ENCODE measurements around the gene ATOSB. TPM values are rescaled to one million over a fixed set of nuclear protein-coding genes. Genes with fewer than 3 reads are reported as not detected.

Gene ATOSB
- total and polyA plus RNA-seq, 9 donors, result 2.5 to 12.2 (median 7.1) TPM

- intact Hi-C loops (cut with DNase I), result loop anchor here in 2 of 4 donors (5.0 to 10.0 kb wide), 3 partner anchors 41 to 76 kb away; no protein-coding TSS in a partner anchor
- no peak for TF ChIP-seq POLR2A (IDR thresholded peaks at IDR 0.05)
- TF ChIP-seq EP300 (IDR thresholded peaks at IDR 0.05), result no peak
- TF ChIP-seq, protein P1, sequence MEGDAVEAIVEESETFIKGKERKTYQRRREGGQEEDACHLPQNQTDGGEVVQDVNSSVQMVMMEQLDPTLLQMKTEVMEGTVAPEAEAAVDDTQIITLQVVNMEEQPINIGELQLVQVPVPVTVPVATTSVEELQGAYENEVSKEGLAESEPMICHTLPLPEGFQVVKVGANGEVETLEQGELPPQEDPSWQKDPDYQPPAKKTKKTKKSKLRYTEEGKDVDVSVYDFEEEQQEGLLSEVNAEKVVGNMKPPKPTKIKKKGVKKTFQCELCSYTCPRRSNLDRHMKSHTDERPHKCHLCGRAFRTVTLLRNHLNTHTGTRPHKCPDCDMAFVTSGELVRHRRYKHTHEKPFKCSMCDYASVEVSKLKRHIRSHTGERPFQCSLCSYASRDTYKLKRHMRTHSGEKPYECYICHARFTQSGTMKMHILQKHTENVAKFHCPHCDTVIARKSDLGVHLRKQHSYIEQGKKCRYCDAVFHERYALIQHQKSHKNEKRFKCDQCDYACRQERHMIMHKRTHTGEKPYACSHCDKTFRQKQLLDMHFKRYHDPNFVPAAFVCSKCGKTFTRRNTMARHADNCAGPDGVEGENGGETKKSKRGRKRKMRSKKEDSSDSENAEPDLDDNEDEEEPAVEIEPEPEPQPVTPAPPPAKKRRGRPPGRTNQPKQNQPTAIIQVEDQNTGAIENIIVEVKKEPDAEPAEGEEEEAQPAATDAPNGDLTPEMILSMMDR (IDR thresholded peaks at IDR 0.05), result no peak
- H3K4me1 ChIP-seq (ENCODE audit: insufficient read depth), result peaks cover 13% of the 10 kb centered on the region
Observed at GRCh38 chr9:35070823-35071813, 44.5 kb downstream of the ATOSB start.

GRCh38 chr9:35069020-35069419 lies 46.6 kb downstream of the ATOSB start:
- TF ChIP-seq POLR2A (IDR thresholded peaks at IDR 0.05) (no peak), EP300 (IDR thresholded peaks at IDR 0.05) (no peak)
- TF ChIP-seq, protein P1 (IDR thresholded peaks at IDR 0.05), result no peak
- intact Hi-C loops (cut with DNase I), result no loop called here
- DNase-seq, result no peak
- 17 to 55% (median 27%) methylated on average over 4 of the region's 4 CpGs for WGBS, 3 donors
- Histone ChIP-seq H3K4me3 (no peak overlapping the region), H3K27ac (no peak overlapping the region), H3K4me1 (ENCODE audit: insufficient read depth) (peaks cover 13% of the 10 kb centered on the region), H3K9me3 (no peaks in the 10 kb centered on the region), H3K36me3 (no peaks in the 10 kb centered on the region), H3K27me3 (no peaks in the 10 kb centered on the region)

More at GRCh38 chr9:35070823-35071813, 44.5 kb downstream of the ATOSB start:
- peak overlapping the region; percentile 84 to 99 for H3K27ac ChIP-seq
- 1% methylated on average over 20 of the region's 20 CpGs for WGBS, 3 donors
- DNase-seq, result no peak
- H3K36me3 ChIP-seq, result no peaks in the 10 kb centered on the region
- H3K27me3 ChIP-seq, result no peaks in the 10 kb centered on the region
- H3K4me3 ChIP-seq, result peak overlapping the region; percentile 99
- no peaks in the 10 kb centered on the region for H3K9me3 ChIP-seq

- DNase-seq, result no peak
- Histone ChIP-seq H3K9me3 (no peaks in the 10 kb centered on the region), H3K27me3 (no peaks in the 10 kb centered on the region), H3K36me3 (no peaks in the 10 kb centered on the region), H3K4me1 (ENCODE audit: insufficient read depth) (peaks cover 13% of the 10 kb centered on the region), H3K27ac (no peak overlapping the region), H3K4me3 (no peak overlapping the region)
- TF ChIP-seq, protein P1 (IDR thresholded peaks at IDR 0.05), result no peak
- no peak for TF ChIP-seq EP300 (IDR thresholded peaks at IDR 0.05)
- TF ChIP-seq POLR2A (IDR thresholded peaks at IDR 0.05), result no peak
- intact Hi-C loops (cut with DNase I), result no loop called here
- WGBS, 3 donors, result 74 to 88% (median 85%) methylated on average over 1 of the region's 1 CpG
Observed at GRCh38 chr9:35067056-35067455, 48.6 kb downstream of the ATOSB start.

DNA sequence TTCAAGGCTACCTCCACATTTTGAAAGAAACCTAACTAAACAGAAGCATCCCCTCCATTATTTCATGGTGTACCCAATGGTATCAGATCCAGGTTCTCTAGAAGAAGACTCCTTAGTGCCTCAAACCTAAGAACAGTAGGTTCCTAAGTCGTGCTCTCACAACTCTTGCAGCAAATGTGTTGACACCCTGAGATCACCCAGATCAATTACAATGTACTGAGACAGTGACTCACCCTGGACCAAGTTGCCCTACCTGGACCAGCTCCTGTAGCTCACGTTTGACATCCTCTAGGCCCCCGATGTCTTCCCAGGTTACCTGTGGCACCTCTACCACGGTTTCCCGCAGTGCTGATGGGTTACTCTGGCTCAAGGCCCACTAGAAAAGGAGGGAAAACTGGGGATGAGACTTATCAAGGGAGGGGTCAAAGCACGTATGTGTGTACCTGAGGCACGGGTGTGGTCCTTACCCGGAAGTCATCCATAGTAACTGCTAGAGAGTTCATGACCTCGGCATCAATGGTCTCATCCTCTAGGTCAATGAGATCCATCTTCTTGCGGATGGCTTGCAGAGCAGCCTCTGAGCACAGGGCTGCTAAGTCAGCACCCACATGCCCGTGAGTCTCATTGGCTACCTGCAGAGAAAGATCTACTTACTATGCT lies 55.0 kb downstream of the ATOSB start:
- H3K27me3 ChIP-seq, result no peaks in the 10 kb centered on the region
- no peak overlapping the region for H3K4me3 ChIP-seq
- DNase-seq, result no peak
- H3K36me3 ChIP-seq, result no peaks in the 10 kb centered on the region
- 92 to 95% (median 93%) methylated on average over 11 of the region's 11 CpGs for WGBS, 3 donors
- intact Hi-C loops (cut with DNase I), result no loop called here
- TF ChIP-seq, protein P1 (IDR thresholded peaks at IDR 0.05), result no peak
- TF ChIP-seq EP300 (IDR thresholded peaks at IDR 0.05) (no peak), POLR2A (IDR thresholded peaks at IDR 0.05) (no peak)
- no peaks in the 10 kb centered on the region for H3K4me1 ChIP-seq (ENCODE audit: insufficient read depth)
- H3K27ac ChIP-seq, result no peak overlapping the region
- H3K9me3 ChIP-seq, result no peaks in the 10 kb centered on the region

Data from ovary (tissue), 9 donors.